ENCODE measurements around the gene DAPK1.

The DAPK1 gene

GRCh38 chr9:87714819-87715218 is 217.2 kb downstream of the DAPK1 start:
- no peak for DNase-seq (ENCODE audit: low spot score)
- TF ChIP-seq CTCF (IDR thresholded peaks at IDR 0.05; ENCODE audit: extremely low read depth, missing control alignments), result no peak

DNA sequence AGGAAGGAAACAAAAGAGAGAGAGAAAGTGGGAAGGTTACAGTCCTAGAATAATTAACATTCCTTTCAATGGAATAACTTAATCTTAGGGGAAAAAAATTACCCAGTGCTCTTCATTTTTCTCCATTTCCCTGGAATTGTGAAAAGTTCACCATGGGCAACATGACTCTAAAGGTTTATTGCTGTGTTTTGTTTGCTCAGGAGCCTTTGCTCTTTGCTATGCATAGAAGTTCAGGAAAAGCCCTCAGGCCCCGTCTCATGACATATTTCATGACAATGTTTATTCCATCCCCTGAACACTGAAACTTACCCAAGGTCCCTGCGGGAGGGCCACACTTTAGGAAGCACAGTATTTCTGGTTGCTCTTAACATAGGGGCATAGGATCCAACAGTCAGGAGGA is 218.5 kb downstream of the DAPK1 start:
- no peak for TF ChIP-seq CTCF (IDR thresholded peaks at IDR 0.05; ENCODE audit: extremely low read depth, missing control alignments)
- no peak for DNase-seq (ENCODE audit: low spot score)

GRCh38 chr9:87717456-87717855 is 219.8 kb downstream of the DAPK1 start:
- DNase-seq (ENCODE audit: low spot score), result no peak
- TF ChIP-seq CTCF (IDR thresholded peaks at IDR 0.05; ENCODE audit: extremely low read depth, missing control alignments), result no peak

- DNase-seq (ENCODE audit: low spot score), result no peak
- no peak for TF ChIP-seq CTCF (IDR thresholded peaks at IDR 0.05; ENCODE audit: extremely low read depth, missing control alignments)
Observed at GRCh38 chr9:87718231-87718630, 220.6 kb downstream of the DAPK1 start.

- DNase-seq (ENCODE audit: low spot score), result no peak
- TF ChIP-seq CTCF (IDR thresholded peaks at IDR 0.05; ENCODE audit: extremely low read depth, missing control alignments), result no peak
Observed at GRCh38 chr9:87718852-87719612, 221.4 kb downstream of the DAPK1 start.

DNA sequence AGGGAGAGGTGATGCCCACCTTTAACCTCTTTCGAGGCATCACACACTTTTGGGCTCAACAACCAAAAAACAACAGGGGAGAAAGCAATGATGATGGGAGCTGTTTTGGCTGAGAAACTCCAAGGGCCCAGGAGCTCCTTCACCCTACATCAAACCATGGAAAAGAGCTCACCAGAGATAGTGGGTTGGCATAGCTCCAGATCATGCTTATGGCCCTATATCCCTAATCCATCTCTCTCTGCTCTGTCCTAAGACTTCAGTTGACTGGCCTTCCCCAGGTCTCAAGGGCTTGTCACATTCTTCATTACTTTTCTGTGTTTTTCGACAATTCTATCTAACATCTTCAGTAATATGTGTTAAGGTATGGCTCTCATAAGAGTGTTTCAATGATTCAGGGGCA is 222.5 kb downstream of the DAPK1 start:
- TF ChIP-seq CTCF (IDR thresholded peaks at IDR 0.05; ENCODE audit: extremely low read depth, missing control alignments), result no peak
- no peak for DNase-seq (ENCODE audit: low spot score)

DNA sequence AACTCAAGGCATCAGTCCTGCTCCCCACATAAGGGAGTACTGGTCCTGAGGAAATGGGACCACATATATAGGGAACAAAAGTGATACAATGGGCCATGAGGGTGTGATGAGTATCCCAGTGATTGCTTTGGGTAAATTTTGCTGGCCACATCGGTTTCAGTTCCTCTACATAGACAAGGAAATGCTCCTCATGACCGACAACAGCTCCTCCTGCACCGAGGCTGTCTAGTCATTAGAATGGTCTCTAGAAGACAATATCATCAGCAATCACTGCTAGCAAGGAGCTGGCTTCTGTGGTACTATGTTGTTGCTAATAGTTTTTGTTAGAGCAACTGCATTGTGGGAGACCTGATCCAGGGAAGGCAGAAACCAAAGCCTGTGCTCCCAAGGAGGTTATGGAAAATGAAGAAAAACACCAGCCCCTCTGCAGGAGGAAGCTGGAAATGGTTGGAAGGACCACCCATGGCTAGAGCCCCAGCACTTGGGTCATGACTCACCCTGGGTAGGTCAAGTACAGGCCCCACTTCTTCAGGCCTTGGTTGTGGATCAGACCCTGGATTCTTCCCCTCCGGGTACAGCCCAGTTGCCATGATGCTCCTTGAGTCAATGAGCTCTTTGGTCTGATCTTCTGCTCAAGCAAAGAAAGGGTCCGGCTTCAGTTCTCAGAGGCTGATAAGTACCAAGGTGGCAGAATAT is 224.9 kb downstream of the DAPK1 start:
- TF ChIP-seq CTCF (IDR thresholded peaks at IDR 0.05; ENCODE audit: extremely low read depth, missing control alignments), result no peak
- DNase-seq (ENCODE audit: low spot score), result peak; percentile 41
